T follicular helper cell (primary cell): ENCODE results near the gene TIMMDC1.
"Not testable (repeated sequence)": the region's sequence is repeated elsewhere in the genome, so short reads cannot be mapped to it uniquely, and the experiment has no call there.

ENCODE experiments used
- DNase-seq: peaks from one replicate; pipeline ENCODE4 v3.0.0-alpha.2; 2020; ENCODE audit warnings: low read depth

Gene TIMMDC1

DNA sequence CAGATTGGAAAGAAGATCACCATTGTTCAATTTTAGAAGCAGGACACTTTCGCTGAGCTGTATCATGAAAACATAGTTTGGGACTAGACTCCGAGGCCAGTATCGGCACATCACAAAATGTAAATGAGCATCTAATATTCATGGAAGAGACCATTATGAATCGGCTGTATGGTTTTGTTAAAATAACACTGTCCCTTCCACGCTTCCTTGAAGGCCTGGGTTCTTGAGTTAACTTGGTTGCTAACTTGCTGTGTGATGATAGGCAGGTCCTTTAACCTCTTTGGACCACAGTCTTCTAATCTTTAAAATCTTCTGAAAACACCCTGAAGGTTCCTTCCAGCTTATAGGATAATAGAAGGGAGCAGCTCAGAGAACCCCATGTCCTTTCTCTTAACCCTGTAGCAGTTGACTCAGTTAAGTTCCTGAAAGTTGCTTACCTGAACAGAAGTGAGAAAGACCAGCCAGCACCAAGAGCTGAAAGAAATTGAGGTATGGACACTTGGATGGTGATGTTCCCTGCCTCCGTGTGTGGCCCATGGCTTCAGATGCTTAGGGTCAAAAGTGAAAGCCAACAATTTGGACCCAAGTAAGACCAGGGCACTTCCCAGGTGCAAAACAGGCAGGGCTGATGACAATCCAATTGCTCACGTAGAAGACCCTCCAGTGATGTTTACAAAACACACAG is 59.0 kb downstream of the TIMMDC1 start:
- no peak for DNase-seq

DNA sequence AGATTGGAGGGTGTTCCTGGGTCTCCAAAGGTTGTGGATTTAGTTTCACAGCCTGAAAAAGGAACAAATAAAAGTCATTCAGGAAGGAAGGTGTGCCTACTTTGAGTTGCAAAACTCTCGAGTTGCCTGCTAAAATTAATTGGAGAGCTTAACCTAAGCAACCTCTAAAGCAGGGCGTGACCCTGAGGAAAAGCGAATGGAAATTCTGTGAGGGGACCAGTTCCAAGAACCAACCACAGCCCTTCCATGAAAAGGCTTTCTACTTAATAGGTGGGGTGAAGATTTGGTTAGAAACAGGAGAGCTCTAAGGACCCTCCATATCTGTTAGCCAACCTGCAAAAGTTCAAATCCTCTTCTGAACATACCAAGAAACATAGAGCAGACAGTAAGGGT is 59.5 kb downstream of the TIMMDC1 start:
- no peak for DNase-seq

DNA sequence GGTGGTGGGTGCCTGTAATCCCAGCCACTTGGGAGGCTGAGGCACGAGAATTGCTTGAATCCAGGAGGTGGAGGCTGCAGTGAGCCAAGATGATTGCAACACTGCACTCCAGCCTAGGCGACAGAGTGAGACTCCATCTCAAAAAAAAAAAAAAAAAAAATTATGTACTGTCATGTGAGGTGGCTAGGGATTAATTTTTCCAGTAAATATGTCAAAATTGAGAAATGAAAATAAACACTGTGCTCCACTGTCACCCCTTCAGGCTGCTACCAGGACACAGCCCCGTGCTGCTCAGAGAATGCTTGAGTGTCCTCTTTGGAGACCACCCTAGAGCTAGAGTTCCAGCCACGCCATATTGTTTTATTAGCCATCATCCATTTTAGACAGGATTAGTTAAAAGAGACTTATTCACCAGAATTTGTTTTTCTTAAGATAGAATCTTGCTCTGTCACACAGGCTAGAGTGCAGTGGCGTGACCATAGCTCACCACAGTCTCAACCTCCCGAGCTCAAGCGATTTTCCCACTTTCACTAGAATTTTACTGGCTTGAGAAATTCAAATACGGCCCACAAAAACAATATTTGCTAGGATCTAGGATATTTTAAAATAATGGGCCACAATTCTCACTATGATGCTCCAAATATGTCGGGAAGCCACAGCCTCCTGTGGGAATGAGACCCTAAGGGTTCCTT is 60.4 kb downstream of the TIMMDC1 start:
- DNase-seq = no peak

DNA sequence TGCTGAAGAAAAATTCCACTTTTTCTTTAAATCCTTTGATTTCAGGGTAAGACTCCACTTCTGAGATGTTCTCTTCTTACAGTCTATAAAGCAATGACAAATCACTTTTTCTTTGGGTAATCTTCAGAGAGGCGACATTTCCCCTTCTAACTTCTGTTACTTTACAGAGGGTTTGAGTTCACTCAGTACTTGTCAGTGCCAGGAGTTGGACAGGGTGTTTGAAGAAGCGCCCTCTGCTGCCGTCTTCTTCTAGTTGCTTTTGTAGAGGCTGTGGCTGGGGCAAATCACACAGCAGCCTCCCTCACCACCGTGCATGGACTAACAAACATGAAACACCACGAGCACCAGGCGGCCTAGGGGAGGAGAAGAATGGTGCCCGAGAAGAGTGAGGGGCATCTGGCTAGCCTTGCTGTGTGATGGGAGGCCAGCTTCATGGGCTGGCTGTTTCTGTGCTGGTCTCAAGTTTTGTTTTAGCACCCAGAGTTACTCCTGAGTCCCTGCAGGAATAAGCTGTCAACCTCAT is 61.2 kb downstream of the TIMMDC1 start, which contains the start of gene CD80:
CD80 (minus strand) TSS at position 174 of the 523 bp plus-strand sequence. CDS start 1,886 bp downstream, outside the sequence.
- DNase-seq = peak; percentile 15

DNA sequence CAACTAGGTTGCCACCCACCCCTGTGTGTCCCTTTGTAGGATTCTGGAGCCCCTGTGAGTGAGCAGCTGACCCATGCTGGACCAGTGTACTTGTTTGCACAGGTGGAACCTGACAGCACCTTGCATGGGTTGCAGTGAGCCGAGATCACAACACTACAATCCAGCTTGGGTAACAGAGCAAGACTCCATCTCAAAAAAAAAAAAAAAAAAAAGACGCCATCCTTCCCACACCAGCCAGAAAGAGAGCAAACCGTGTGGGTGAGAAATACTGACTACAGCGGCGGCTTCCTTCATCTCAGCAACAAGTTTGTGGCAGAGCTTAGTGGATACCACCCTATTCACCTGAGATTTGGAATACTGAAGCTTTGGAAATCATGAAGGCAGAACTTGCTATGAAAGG is 61.8 kb downstream of the TIMMDC1 start:
- DNase-seq = no peak

DNA sequence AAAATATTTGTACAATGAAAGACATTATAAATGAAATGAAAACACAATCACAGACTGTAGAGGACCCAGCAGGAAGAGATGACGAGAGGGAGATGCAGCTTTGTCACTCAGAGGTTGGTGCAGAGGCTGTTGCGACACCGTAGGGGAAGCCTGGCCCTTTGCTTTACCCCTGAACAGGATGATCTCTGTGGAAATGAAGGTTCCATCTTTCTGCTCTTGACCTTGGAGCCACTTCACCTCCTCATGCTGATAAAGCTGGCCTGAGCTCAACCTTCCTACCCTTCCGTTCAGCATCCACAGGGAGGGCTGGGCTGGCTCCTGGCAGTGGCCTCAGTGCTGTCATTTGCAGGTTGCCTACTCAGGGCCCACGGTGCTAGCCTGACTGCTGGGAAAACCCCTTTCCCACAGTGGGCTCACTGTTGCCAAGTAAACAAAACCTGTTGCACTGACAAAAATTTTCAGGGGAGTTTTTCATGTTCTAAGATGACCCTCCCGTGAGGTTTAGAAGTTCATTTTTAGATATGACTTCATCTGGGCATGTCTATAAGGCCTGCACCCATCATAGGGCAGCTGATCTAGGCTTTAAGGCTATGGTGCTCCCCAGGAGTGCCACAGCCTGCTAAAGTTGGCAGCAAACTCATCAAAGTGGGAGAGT is 64.1 kb downstream of the TIMMDC1 start:
- peak; percentile 12 for DNase-seq

DNA sequence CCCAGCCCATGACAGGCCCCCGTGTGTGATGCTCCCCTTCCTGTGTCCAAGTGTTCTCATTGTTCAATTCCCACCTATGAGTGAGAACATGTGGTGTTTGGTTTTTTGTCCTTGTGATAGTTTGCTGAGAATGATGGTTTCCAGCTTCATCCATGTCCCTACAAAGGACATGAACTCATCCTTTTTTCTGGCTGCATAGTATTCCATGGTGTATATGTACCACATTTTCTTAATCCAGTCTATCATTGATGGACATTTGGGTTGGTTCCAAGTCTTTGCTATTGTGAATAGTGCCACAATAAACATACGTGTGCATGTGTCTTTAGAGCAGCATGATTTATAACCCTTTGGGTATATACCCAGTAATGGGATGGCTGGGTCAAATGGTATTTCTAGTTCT is 65.0 kb downstream of the TIMMDC1 start:
- not testable (repeated sequence) for DNase-seq

DNA sequence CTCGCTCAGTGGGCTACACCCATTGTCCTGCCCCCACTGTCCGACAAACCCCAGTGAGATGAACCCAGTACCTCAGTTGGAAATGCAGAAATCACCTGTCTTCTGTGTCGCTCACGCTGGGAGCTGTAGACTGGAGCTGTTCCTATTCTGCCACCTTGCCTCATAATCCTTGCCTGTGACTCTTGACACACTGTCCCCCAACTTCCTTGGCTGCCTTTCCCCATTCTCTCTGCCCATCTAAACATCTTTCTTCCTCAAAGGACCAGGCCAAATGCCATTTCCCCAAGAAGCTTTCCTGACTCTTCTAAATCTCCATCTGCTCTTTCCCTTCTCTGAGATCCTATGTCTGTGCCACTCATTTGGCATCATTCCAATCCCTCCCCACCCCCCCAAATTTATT is 70.8 kb downstream of the TIMMDC1 start:
- DNase-seq = no peak

DNA sequence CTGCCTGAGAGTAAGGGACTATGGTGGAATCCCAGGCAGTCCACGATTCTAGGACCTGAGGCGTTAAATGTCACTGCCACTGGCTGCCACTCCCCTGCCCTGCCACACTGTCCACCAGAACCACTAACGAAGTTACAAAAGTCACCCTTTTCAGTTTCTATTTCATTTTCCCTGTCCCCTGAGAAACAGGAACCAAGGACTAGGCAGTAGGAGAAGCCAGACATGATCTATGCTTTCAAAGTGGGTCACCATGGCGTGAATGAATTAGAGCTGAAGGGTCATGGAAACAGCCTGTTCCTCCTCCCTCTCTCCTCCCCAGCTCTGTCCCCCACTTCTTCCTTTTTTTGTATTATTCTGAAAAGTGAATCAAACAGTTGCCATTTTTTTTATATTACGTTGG is 71.9 kb downstream of the TIMMDC1 start:
- no peak for DNase-seq

DNA sequence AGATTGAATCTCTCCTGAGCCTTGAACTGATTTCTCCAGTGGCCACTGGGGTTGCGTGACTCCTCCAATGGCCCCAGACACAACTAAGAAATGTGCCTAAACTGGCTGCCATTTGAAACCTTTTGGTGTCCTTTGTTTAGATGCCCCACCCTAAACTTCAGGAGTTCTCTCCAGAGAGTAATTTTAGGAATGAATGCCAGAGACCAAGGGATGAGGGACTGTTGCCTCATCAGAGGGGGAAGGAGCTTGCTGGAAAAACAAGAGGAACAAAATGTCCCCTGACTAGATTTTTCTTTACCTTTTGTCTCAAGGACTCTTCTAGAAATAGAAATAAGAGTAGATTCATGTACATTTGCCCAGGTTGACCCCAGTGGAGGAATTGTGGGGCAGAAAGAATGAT is 72.9 kb downstream of the TIMMDC1 start:
- DNase-seq = no peak

DNA sequence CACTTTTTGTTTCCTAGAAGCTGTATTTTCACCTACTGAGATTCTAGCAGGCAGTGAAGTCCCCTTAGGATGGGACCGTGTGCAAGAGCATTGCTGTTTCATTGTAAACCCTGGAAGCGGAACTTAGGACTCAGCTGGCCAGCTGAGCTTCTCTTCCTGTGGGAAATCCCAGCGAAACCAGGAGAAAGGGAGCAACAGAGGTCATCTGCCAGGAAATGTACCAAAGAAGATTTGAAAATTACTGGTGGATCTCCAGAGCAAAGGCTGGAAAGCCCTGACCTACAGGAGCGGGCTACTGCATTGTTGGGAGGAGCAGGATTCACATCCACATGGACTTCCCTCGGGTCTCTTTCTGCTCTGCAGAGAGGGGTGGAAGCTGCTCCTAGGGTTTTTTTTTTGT is 73.3 kb downstream of the TIMMDC1 start:
- DNase-seq = no peak
